H1 (cell line): ENCODE data around the gene ASTN2. TPM values are rescaled to one million over a fixed set of nuclear protein-coding genes. Genes with fewer than 3 reads are reported as not detected.

Source experiments
- FOSL1 ChIP-seq: IDR thresholded peaks from 2 replicates; pipeline ENCODE4 v1.6.1; 2011; ENCODE audit warnings: mild to moderate bottlenecking, low read depth, low read length, moderate library complexity; ENCODE audit not compliant: insufficient read depth
- KDM1A ChIP-seq: fragments of 200-600, 300-600 bp; sonication (generic); IDR thresholded peaks from 2 replicates; pipeline ENCODE4 v1.7.1; 2016; ENCODE audit warnings: mild to moderate bottlenecking, low read length, borderline replicate concordance
- TCF12 ChIP-seq: IDR thresholded peaks from 2 replicates; pipeline ENCODE4 v1.6.1; 2011; ENCODE audit warnings: low read depth, mild to moderate bottlenecking, low read length
- polyA plus RNA-seq, 7 experiments: library from polyadenylated mRNA; depleted of rRNA in 3 of 7; stranded (reverse) in 5 of 7; unstranded in 2 of 7; fragments of >200 nt in 5 of 7; fragments of 200-250 nt in 2 of 7; gene quantifications; 1 replicate in 5 of 7; 2 replicates in 1 of 7; 4 replicates in 1 of 7; pipeline versions ENCODE4 v1.2.1 to v1.2.3, GENCODE V29; 2011 to 2013; ENCODE audit warnings: missing spikeins in 2 of 7, mixed read lengths in 2 of 7
- total RNA-seq: library from RNA; stranded (reverse); fragmentation: NEBNext Ultra II Directional; extraction: Animal tissue kit (Norgen Biotek cat#: 25700); gene quantifications from 2 replicates; pipeline ENCODE4 v1.2.1, GENCODE V29; 2021
- TF ChIP-seq, protein P1 (sequence below), 3 experiments: IDR thresholded peaks; 1 replicate in 2 of 3; 2 replicates in 1 of 3; pipeline versions ENCODE4 v1.5.1 to v1.6.1; 2011; ENCODE audit warnings: low read length in 3 of 3, mild to moderate bottlenecking in 3 of 3, inconsistent platforms in 2 of 3, low read depth in 1 of 3, moderate library complexity in 1 of 3; ENCODE audit not compliant: insufficient read depth in 1 of 3; ENCODE audit errors: control extremely low read depth in 1 of 3

The ASTN2 gene
- total and polyA plus RNA-seq, 2 of the 8 experiments (the other 6 are each of a cell fraction or from before 2014, with no cell fraction given): 8.2 to 13.7 TPM

DNA sequence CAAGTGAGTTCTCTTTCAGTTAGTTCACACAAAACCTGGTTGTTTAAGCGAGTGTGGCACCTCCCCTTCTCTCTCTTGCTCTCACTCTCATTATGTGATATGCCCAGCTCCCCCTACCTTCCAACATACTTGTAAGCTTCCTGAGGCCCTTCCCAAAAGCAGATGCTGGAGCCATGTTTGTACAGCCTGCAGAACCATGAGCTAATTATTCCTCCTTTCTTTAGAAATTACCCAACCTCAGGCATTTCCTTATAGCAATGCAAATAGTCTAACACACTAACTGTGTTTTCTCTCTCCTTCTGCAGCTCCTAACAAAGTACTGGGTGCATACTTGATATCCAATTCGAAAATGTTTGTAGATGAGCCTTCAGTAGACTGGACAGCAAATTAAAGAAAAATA is 665.1 kb downstream of the ASTN2 start (continued):
- TF ChIP-seq, protein P1, sequence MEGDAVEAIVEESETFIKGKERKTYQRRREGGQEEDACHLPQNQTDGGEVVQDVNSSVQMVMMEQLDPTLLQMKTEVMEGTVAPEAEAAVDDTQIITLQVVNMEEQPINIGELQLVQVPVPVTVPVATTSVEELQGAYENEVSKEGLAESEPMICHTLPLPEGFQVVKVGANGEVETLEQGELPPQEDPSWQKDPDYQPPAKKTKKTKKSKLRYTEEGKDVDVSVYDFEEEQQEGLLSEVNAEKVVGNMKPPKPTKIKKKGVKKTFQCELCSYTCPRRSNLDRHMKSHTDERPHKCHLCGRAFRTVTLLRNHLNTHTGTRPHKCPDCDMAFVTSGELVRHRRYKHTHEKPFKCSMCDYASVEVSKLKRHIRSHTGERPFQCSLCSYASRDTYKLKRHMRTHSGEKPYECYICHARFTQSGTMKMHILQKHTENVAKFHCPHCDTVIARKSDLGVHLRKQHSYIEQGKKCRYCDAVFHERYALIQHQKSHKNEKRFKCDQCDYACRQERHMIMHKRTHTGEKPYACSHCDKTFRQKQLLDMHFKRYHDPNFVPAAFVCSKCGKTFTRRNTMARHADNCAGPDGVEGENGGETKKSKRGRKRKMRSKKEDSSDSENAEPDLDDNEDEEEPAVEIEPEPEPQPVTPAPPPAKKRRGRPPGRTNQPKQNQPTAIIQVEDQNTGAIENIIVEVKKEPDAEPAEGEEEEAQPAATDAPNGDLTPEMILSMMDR (IDR thresholded peaks at IDR 0.05; ENCODE audit: control extremely low read depth in 1 of 3, insufficient read depth in 1 of 3, low read depth in 1 of 3, low read length in 3 of 3): no peak
- TF ChIP-seq FOSL1 (no peak), TCF12 (no peak), KDM1A (no peak)
